Stimulated activated CD8-positive, alpha-beta memory T cell treated with anti-CD3 and anti-CD28 coated beads, Interleukin-12 subunit alpha, Interleukin-12 subunit beta, amount 100 ng/mL, for 24 hours (primary cell): Measurements from ENCODE around the gene ZNF432.
A peak's percentile ranks its signal among the peaks of the same experiment; 100 is the strongest.

Experiments used
- DNase-seq: peaks from one replicate; pipeline ENCODE4 v3.0.0-alpha.2; 2020; ENCODE audit errors: extremely low read depth

Gene ZNF432

DNA sequence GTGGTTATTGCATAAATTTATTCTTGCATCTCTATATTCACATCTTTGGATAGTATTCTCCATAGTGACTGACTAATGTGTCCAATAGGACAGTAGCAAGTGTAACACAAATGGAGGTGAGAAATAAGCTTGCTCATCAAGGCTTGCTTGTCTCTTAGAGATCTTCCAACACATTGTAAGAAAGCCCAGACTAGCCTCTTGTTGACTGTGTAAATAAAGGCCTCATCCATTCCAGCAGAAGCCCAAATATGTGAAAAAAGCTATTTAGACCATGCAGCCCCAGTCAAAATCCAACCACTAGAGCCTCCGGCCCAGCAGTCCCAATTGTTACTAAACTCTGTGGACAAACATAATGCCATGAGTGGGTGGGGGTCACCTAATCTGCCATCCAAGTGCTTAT, 38.0 kb downstream of the ZNF432 start:
- no peak for DNase-seq

DNA sequence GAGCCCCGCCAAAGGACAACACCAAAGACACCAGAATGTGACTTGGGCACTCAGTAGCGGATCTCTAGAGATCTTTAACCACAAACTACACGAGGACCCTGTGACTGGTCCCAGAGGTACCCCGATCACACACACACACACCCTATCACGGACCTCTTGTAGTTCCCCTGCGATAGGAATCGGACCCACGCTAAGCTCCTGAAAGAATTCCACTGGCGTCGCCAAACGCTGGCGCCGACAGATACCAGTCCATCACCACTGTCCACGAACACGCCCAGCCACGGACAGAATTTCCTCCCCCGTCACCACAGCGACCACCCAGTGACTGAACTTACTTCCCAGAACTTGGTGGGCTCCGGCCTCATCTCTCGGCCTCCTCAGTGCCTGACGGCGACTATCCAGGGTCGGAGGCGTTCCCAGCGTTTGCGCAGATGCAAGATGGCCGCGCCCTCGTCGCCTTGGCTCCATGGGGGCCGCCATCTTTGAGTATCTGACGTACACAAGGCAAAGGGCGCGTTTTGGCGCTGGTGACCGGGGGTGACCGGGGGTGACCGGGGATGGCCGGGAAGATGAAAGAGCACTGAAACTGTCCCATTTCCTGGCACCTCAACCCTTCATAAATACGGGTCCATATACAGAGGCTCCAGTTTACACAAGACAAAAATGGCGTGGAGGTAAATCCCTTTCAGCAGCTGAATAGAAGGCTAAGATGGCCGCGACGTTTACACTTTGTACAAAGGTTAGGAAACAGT, 40.7 kb downstream of the ZNF432 start, which contains the start of gene ZNF615:
ZNF615 (minus strand) TSS at position 406 of the 752 bp plus-strand sequence. CDS start 4,500 bp downstream, outside the sequence.
- DNase-seq, result peak; percentile 67

DNA sequence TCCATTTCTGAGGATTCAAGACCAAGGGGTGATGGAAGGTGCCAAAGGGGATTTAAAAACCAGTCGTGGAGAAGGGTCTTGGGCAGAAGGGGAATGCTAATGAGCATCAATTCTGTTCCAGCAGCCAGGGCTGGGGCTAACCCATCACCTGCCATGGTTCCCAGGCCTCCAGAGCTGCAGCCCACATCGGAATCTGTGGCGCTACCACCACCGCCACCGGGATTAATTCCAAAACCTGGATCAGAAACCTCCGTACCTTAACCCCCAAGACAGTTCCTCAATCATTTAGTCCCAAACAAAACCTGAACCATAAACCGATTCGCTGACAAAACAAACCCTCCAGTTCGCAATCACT, 41.2 kb downstream of the ZNF432 start:
- no peak for DNase-seq

DNA sequence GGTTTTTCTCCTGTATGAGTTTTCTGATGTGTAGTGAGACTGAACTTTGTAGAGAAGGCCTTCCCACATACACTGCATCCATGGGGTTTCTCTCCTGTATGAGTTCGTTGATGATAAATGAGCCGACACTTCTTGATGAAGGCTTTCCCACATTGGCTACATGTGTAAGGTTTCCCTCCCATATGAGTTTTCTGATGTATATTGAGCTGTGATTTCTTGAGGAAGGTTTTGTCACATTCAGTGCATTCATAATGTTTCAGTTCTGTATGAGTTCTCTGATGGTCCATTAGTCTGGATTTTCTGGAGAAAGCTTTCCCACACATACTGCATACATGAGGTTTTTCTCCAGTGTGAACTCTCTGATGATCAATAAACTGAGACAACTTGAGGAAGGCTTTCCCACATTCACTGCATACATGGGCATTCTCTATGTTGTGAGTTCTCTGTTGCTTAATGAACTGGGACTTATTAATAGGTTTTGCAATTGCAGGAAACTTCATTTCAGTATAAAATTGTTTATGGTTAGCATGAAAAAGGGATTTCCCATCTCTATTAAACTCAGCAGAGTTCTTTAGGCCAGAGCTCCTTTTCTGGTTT, 54.5 kb downstream of the ZNF432 start:
- no peak for DNase-seq

DNA sequence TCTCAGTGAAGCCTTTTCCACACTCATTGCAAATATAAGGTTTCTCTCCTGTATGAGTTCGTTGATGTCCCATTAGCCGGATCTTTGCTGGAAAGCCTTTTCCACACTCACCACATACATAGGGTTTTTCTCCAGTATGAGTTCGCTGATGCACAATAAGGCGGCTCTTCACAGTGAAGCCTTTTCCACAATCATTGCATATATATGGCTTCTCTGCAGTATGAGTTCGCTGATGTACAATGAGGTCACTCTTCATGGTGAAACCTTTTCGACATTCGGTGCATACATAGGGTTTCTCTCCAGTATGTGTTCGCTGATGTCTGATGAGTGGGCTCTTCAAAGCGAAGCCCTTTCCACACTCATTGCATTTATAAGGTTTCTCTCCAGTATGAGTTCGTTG, 55.2 kb downstream of the ZNF432 start:
- no peak for DNase-seq

DNA sequence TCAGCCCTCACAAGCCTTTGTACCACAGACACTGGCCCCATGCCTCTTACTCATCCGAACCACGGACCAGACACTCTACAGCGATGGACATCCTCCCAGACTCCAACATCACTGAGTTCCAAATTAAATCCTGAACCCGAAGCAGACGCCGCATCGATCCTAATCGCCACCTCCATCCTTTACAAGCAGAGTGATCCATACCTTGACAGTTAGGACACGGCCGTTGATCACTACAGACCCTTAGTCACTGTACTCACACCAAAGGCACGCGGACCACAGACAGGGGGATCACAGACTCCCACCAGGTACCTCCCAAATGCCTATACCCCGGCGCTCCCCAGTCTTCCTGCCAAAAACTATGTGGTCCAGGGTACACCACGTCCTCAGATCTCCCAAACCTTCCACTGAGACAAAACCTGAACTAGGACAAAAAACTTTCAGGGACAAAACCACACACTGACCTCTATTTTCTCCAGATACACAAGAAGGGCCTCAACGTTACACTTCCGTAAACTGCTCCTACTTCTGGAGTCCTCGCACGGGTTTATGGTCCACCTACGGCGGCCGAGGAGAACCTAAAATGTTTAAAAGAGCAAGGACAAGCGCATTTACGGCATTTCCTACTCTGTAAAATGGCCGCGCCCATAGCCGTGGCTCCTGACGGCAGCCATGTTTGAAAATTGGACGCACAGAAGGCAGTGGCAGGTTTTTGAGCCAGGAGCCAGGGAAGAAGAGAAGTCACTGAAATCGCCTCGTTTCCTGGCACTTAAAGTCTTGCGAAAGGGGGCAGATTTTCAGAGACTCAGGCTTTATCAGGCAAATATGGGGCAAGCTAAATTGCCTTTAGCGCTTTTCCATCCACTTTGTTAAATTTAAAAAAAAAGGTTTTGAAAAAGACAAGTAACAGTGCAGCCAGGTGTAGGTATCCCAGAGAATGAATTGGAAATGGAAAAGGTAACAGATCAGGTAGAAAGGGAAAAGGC, 62.0 kb downstream of the ZNF432 start, which contains the start of gene ZNF350:
ZNF350 (minus strand) TSS at position 532 of the 983 bp plus-strand sequence. CDS start 12,480 bp downstream, outside the sequence.
- DNase-seq, result peak; percentile 70

DNA sequence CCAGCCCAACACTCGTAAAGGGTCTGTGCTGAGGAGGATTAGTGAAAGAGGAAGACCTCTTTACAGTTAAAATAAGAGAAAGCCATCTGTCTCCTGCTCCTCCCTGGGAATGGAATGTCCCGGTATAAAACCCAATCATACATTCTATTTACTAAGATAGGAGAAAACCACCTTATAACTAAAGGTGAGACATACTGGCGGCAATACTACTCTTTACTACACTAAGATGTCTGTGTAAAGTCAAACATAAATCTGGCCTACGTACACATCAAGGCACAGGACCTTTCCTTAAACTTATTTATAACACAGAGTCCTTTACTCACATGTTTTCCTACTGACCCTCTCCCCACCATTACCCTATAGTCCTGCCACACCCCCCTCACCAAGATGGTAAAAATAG, 65.3 kb downstream of the ZNF432 start:
- DNase-seq, result no peak
